Measurements from ENCODE around the gene EIF4A2. TPM values are rescaled to one million over a fixed set of nuclear protein-coding genes. Genes with fewer than 3 reads are reported as not detected.
"Not testable (repeated sequence)": the region's sequence is repeated elsewhere in the genome, so short reads cannot be mapped to it uniquely, and the experiment has no call there.

The EIF4A2 gene
- total RNA-seq, 1 donor = 691 TPM

DNA sequence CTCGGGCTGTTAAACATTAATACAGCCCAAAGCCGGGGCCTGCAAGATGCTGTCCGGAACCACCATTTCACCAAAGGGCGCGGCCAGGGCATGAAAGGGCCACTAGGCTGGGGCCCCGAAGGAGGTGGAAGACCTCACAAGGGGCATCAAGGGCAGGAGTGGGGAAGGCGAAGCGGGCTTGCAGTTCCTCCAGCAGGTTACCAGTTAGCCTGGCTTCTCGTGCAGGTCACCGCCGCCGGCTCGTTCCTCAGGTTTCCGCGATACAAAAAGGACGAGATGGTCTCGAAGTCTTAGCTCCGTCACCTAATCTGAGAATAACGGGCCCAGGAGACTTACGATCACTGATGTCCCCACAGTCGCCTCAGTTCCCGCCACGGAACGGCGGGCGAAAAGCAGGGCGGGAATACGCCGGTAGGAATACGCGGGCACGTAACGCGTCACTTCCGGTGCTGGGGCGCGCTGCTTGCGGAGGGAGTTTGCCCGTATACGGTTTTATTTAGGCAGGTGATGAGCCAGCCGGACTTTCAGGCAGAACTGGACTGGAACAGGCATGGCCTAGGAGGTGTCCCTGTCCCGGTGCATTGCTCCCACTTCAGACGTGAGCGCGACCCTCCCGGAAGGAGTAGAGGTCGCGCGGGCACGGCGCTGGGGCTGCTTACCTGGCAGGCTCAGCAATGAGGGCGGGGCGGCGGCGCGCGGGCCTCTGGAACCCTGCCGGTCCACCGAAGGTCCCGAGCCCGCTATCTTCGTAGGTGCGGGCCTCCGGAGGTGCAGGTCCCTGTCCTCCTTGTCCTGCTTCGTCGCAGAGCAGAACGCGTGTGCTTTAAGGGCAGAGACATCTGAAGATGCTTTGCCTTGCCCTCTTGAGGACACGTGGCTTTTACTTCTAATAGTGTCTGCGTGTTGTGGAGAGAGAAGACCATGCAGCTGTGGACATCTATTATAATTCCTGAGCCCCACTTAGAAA is 23.0 kb downstream of the EIF4A2 start, which contains the start of gene RFC4:
RFC4 (minus strand) TSS at position 394 of the 967 bp plus-strand sequence. CDS start 1,769 bp downstream, outside the sequence.
- H3K4me3 ChIP-seq (ENCODE audit: low read depth, low read length) = peak within 1 kb of the TSS; percentile 82
- TF ChIP-seq, protein P1, sequence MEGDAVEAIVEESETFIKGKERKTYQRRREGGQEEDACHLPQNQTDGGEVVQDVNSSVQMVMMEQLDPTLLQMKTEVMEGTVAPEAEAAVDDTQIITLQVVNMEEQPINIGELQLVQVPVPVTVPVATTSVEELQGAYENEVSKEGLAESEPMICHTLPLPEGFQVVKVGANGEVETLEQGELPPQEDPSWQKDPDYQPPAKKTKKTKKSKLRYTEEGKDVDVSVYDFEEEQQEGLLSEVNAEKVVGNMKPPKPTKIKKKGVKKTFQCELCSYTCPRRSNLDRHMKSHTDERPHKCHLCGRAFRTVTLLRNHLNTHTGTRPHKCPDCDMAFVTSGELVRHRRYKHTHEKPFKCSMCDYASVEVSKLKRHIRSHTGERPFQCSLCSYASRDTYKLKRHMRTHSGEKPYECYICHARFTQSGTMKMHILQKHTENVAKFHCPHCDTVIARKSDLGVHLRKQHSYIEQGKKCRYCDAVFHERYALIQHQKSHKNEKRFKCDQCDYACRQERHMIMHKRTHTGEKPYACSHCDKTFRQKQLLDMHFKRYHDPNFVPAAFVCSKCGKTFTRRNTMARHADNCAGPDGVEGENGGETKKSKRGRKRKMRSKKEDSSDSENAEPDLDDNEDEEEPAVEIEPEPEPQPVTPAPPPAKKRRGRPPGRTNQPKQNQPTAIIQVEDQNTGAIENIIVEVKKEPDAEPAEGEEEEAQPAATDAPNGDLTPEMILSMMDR (IDR thresholded peaks at IDR 0.05; ENCODE audit: insufficient read depth, low read depth, low read length) = no peak
- peak; percentile 60 for DNase-seq (ENCODE audit: low read depth)

DNA sequence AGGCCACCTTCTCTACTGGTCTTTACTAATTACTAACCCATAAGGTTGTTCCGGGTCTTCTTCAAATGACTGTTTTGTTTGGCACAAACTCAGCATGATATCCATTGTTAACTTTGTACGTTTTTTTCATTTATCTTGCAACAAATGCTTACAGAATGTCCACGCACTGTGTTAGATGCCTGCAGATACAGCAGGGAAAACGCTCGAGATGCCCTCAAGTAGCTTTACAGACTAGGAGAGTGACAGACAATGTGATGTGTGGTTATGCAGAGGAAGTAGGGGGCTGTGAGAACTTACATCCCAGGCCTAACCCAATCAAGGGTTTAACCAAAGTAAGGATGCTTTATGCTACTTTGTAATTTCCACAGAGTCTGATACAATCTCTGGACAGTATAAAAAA is 23.9 kb downstream of the EIF4A2 start:
- TF ChIP-seq, protein P1 (IDR thresholded peaks at IDR 0.05; ENCODE audit: insufficient read depth, low read depth, low read length) = no peak
- peak overlapping the region; percentile 82 for H3K4me3 ChIP-seq (ENCODE audit: low read depth, low read length)
- DNase-seq (ENCODE audit: low read depth) = no peak

DNA sequence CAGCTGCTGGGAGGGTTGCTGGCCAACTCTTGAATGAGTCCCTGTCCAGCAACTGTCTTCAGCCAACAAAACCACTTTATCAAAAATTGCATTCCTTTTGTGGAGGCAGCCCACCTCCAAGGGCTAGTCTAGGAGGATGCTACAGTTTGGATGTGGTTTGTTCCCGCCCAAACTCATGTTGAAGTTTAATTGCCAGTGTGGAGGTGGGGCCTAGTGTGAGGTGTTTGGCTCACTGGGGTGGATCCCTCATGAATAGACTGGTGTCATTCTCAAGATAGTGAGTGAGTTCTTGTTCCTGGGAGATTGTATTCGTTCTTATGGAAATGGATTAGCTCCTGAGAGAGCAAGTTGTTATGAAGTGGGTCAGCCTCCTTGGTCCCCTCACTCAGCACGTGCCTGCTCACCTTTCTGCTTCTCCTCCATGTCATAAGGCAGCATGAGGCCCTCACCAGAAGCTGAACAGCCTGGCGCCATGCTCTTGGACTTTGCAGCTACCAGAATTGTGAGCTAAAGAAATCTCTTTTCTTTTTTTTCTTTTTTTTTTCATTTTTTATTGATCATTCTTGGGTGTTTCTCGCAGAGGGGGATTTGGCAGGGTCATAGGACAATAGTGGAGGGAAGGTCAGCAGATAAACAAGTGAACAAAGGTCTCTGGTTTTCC is 27.1 kb downstream of the EIF4A2 start:
- H3K4me3 ChIP-seq (ENCODE audit: low read depth, low read length) = no peak overlapping the region
- DNase-seq (ENCODE audit: low read depth) = no peak
- TF ChIP-seq, protein P1 (IDR thresholded peaks at IDR 0.05; ENCODE audit: insufficient read depth, low read depth, low read length) = no peak

DNA sequence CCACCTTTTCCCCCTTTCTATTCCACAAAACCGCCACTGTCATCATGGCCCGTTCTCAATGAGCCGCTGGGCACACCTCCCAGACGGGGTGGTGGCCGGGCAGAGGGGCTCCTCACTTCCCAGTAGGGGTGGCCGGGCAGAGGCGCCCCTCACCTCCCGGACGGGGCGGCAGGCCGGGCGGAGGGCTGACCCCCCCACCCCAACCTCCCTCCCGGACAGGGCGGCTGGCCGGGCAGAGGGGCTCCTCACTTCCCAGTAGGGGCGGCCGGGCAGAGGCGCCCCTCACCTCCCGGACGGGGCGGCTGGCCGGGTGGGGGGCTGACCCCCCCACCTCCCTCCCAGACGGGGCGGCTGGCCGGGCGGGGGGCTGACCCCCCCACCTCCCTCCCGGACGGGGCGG is 27.9 kb downstream of the EIF4A2 start:
- not testable (repeated sequence) for DNase-seq (ENCODE audit: low read depth); H3K4me3 ChIP-seq (ENCODE audit: low read depth, low read length)

DNA sequence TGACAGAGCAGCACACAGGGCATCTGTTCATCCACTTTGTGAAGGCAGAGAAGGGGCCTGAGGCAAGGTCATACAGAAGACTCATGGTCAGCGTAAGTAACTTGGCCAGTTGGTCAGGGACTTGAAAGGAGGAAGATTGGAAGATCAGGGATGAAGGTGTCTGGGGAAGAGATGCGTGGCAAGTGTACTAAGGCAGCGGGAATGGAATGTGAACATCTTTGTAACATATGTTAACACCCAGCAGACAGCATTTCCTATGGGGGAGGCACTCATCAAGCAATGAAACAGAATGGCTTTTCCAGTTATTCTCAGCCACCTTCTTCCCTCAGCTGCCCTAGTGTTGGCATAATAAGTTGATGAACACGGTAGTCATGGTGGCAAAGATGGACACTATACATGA is 30.7 kb downstream of the EIF4A2 start:
- TF ChIP-seq, protein P1 (IDR thresholded peaks at IDR 0.05; ENCODE audit: insufficient read depth, low read depth, low read length) = no peak
- DNase-seq (ENCODE audit: low read depth) = no peak
- no peak overlapping the region for H3K4me3 ChIP-seq (ENCODE audit: low read depth, low read length)

DNA sequence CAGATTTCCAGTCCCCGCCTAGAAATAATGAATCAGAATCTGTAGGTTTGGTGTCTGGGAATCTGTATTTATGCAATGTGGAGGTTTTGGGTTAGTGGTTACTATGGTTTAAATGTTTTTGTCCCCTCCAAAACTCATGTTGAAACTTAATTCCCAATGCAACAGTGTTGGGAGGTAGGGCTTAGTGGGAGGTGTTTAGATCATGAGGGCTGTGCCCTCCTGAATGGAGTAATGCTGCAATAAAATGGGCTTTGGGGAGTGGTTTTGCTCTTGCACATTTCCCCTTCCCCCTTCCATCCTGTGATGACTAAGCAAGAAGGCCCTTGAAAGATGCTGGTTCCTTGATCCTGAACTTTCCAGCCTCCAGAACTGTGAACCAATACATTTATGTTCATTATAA is 32.1 kb downstream of the EIF4A2 start:
- TF ChIP-seq, protein P1 (IDR thresholded peaks at IDR 0.05; ENCODE audit: insufficient read depth, low read depth, low read length) = no peak
- peak; percentile 72 for DNase-seq (ENCODE audit: low read depth)
- H3K4me3 ChIP-seq (ENCODE audit: low read depth, low read length) = no peak overlapping the region

DNA sequence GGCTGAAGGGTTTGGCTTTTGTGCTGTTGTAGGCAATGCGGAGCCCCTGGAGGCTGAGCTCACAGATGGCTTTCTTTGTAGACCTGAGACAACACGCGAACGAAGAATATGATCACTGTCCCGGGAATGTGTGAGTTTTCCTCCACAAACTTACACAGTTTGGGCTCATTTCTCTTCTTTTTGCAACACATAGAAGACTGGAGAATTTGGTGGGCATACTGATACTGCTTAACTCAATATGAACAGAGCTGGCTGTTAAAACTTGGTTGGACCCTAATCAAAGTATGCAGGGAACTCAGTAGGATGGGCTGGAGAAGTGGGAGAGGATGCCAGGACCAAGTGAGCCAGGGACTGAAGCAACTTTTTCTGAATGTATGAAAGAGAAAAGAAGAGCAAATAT is 35.1 kb downstream of the EIF4A2 start:
- TF ChIP-seq, protein P1 (IDR thresholded peaks at IDR 0.05; ENCODE audit: insufficient read depth, low read depth, low read length) = no peak
- no peak for DNase-seq (ENCODE audit: low read depth)
- no peak overlapping the region for H3K4me3 ChIP-seq (ENCODE audit: low read depth, low read length)
